GM12878 (cell line): Measurements from ENCODE around the gene CTIF.

Experiments used
- ASH2L ChIP-seq: fragments of 300-600, 200-600 bp; sonication (generic); IDR thresholded peaks from 2 replicates; pipeline ENCODE4 v1.6.1; 2017; ENCODE audit warnings: low read depth, mild to moderate bottlenecking, borderline replicate concordance
- CEBPB ChIP-seq, 2 experiments: fragments of 150-350 bp in 1 of 2; IDR thresholded peaks; 2 replicates each; pipeline ENCODE4 v1.6.1; 2012 to 2014; ENCODE audit warnings: low read depth in 2 of 2, low read length in 2 of 2, borderline replicate concordance in 1 of 2, inconsistent platforms in 1 of 2
- EP300 ChIP-seq, 2 experiments: fragments of 150-350 bp in 1 of 2; IDR thresholded peaks; 2 replicates each; pipeline ENCODE4 v1.6.1; 2011 to 2012; ENCODE audit warnings: low read depth in 2 of 2, low read length in 2 of 2, borderline replicate concordance in 1 of 2, improper control_type of control experiment in 1 of 2, inconsistent platforms in 1 of 2; ENCODE audit not compliant: control insufficient read depth in 1 of 2
- JUNB ChIP-seq: IDR thresholded peaks from 2 replicates; pipeline ENCODE4 v1.6.1; 2016; ENCODE audit warnings: antibody characterized with exemption, mild to moderate bottlenecking
- MEF2A ChIP-seq: IDR thresholded peaks from 2 replicates; pipeline ENCODE4 v1.6.1; 2011; ENCODE audit warnings: low read depth, mild to moderate bottlenecking, low read length, moderate library complexity; ENCODE audit not compliant: insufficient read depth
- POLR2AphosphoS2 ChIP-seq: IDR thresholded peaks from 2 replicates; pipeline ENCODE4 v1.6.1; 2011; ENCODE audit warnings: low read depth, mild to moderate bottlenecking, low read length, improper control_type of control experiment, moderate library complexity
- POLR2AphosphoS5 ChIP-seq: IDR thresholded peaks from 2 replicates; pipeline ENCODE4 v1.6.1; 2011; ENCODE audit warnings: mild to moderate bottlenecking, low read length, inconsistent platforms
- REST ChIP-seq: IDR thresholded peaks from 2 replicates; pipeline ENCODE4 v1.6.1; 2012; ENCODE audit warnings: mild to moderate bottlenecking, low read depth, low read length
- SMC3 ChIP-seq: IDR thresholded peaks from 2 replicates; pipeline ENCODE4 v1.6.1; 2011; ENCODE audit warnings: low read length, improper control_type of control experiment, borderline replicate concordance
- ZNF24 ChIP-seq: fragments of 450-650 bp; IDR thresholded peaks from 2 replicates; pipeline ENCODE4 v1.6.1; 2017; ENCODE audit warnings: antibody characterized with exemption, mild to moderate bottlenecking
- TF ChIP-seq, protein P1 (sequence below), 3 experiments: IDR thresholded peaks in 2 of 3; conservative IDR thresholded peaks in 1 of 3; 2 replicates each; pipeline ENCODE4 v1.5.1; 2011; ENCODE audit warnings: low read depth in 3 of 3, low read length in 3 of 3, mild to moderate bottlenecking in 3 of 3, control low read depth in 2 of 3, moderate library complexity in 2 of 3, inconsistent platforms in 1 of 3, mixed read lengths in 1 of 3; ENCODE audit not compliant: control insufficient read depth in 2 of 3, insufficient read depth in 1 of 3; ENCODE audit errors: extremely low read depth in 1 of 3
- TF ChIP-seq, protein P2 (sequence below): IDR thresholded peaks from 2 replicates; pipeline ENCODE4 v1.6.1; 2012; ENCODE audit warnings: low read depth, low read length, improper control_type of control experiment

DNA sequence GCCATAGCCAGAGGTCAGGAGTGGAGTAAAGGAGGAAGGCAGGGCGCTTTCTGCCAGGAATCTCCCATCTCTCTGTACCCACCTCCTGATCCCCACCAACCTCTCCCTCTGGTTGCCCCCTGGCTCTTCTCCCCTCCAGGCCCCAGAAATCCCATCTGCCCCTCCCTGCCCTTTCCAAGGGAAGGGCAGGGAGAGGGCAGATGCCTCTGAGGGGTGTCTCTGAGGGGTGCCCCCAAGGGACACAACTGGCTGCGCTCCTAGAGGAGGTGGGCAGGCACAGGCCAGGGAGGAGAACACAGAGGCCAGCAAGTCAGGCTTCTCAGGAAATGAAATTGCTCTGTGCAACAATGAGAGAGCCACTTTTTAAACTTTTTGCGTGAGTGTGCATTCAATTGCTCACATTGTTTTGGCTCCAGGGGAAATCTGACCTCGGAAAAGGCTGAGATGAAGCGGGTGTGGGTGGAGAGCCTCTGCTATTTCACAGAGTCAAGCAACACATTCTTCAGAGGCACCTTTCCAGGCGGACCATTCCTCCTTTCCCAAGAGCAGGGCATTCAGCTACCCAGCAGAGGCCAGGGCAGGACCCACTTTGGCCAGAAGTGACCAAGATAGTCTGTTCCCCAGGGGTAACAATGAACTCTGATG lies 286.4 kb downstream of the CTIF start:
- TF ChIP-seq SMC3 (no peak), POLR2AphosphoS5 (no peak), REST (no peak), POLR2AphosphoS2 (no peak), JUNB (no peak), MEF2A (no peak), CEBPB (IDR thresholded peaks at IDR 0.05; ENCODE audit: borderline replicate concordance in 1 of 2, low read depth in 2 of 2, low read length in 2 of 2) (no peak), EP300 (IDR thresholded peaks at IDR 0.05; ENCODE audit: borderline replicate concordance in 1 of 2, control insufficient read depth in 1 of 2, low read depth in 2 of 2, low read length in 2 of 2) (no peak), ZNF24 (no peak), ASH2L (no peak)
- TF ChIP-seq, protein P1, sequence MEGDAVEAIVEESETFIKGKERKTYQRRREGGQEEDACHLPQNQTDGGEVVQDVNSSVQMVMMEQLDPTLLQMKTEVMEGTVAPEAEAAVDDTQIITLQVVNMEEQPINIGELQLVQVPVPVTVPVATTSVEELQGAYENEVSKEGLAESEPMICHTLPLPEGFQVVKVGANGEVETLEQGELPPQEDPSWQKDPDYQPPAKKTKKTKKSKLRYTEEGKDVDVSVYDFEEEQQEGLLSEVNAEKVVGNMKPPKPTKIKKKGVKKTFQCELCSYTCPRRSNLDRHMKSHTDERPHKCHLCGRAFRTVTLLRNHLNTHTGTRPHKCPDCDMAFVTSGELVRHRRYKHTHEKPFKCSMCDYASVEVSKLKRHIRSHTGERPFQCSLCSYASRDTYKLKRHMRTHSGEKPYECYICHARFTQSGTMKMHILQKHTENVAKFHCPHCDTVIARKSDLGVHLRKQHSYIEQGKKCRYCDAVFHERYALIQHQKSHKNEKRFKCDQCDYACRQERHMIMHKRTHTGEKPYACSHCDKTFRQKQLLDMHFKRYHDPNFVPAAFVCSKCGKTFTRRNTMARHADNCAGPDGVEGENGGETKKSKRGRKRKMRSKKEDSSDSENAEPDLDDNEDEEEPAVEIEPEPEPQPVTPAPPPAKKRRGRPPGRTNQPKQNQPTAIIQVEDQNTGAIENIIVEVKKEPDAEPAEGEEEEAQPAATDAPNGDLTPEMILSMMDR (IDR thresholded peaks at IDR 0.05 in 2 of 3, conservative IDR thresholded peaks at IDR 0.05 in 1 of 3; ENCODE audit: control insufficient read depth in 2 of 3, extremely low read depth in 1 of 3, insufficient read depth in 1 of 3, low read depth in 3 of 3, low read length in 3 of 3): no peak
- TF ChIP-seq, protein P2, sequence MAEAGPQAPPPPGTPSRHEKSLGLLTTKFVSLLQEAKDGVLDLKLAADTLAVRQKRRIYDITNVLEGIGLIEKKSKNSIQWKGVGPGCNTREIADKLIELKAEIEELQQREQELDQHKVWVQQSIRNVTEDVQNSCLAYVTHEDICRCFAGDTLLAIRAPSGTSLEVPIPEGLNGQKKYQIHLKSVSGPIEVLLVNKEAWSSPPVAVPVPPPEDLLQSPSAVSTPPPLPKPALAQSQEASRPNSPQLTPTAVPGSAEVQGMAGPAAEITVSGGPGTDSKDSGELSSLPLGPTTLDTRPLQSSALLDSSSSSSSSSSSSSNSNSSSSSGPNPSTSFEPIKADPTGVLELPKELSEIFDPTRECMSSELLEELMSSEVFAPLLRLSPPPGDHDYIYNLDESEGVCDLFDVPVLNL: no peak
